Neuronal stem cell (in vitro differentiated cells): ENCODE measurements around the gene RPL35A.
"Not testable (repeated sequence)": the region's sequence is repeated elsewhere in the genome, so short reads cannot be mapped to it uniquely, and the experiment has no call there.

Source experiments
- DNase-seq: peaks from one replicate; pipeline ENCODE4 v3.0.0-alpha.2; 2013; ENCODE audit warnings: low spot score
- H2AFZ ChIP-seq: one replicate; pipeline ENCODE4 v1.6.1; 2013; ENCODE audit warnings: mild to moderate bottlenecking, low read length, inconsistent platforms
- H2AK5ac ChIP-seq: 2 replicates; pipeline ENCODE4 v1.6.1; 2013; ENCODE audit warnings: low read depth, mild to moderate bottlenecking, inconsistent platforms, low read length, moderate library complexity, mixed read lengths
- H2BK120ac ChIP-seq: 2 replicates; pipeline ENCODE4 v1.6.1; 2013; ENCODE audit warnings: low read depth, mild to moderate bottlenecking, inconsistent platforms, low read length, moderate library complexity, mixed read lengths
- H2BK12ac ChIP-seq: one replicate; pipeline ENCODE4 v1.6.1; 2013; ENCODE audit warnings: low read length, inconsistent platforms
- H2BK15ac ChIP-seq: 2 replicates; pipeline ENCODE4 v1.6.1; 2013; ENCODE audit warnings: mild to moderate bottlenecking, low read length, inconsistent platforms, mixed read lengths
- H2BK5ac ChIP-seq: one replicate; pipeline ENCODE4 v1.6.1; 2013; ENCODE audit warnings: inconsistent platforms, mild to moderate bottlenecking, low read length, moderate library complexity
- H3K14ac ChIP-seq: one replicate; pipeline ENCODE4 v1.6.1; 2013; ENCODE audit warnings: low read length, inconsistent platforms
- H3K18ac ChIP-seq: 2 replicates; pipeline ENCODE4 v1.6.1; 2013; ENCODE audit warnings: low read length, inconsistent platforms
- H3K23ac ChIP-seq: 2 replicates; pipeline ENCODE4 v1.6.1; 2013; ENCODE audit warnings: low read depth, mild to moderate bottlenecking, mixed read lengths, low read length, inconsistent platforms; ENCODE audit not compliant: poor library complexity
- H3K27ac ChIP-seq: replicated peaks from 3 replicates; pipeline ENCODE4 v1.5.1; 2013; ENCODE audit warnings: low read length, inconsistent platforms
- H3K27me3 ChIP-seq, 3 experiments: 2 replicates each; pipeline ENCODE4 v1.6.1; 2013; ENCODE audit warnings: low read length in 3 of 3, mild to moderate bottlenecking in 2 of 3, inconsistent platforms in 1 of 3, low read depth in 1 of 3, mixed read lengths in 1 of 3, moderate library complexity in 1 of 3; ENCODE audit not compliant: control insufficient read depth in 3 of 3, insufficient read depth in 3 of 3
- H3K36me3 ChIP-seq, 2 donors: replicated peaks in 1 of 2; 2 replicates each; pipeline ENCODE4 v1.6.1; 2013; ENCODE audit warnings: low read length in 2 of 2; ENCODE audit not compliant: control insufficient read depth in 2 of 2, insufficient read depth in 2 of 2
- H3K4ac ChIP-seq: 2 replicates; pipeline ENCODE4 v1.6.1; 2013; ENCODE audit warnings: inconsistent platforms, mild to moderate bottlenecking, low read length, moderate library complexity
- H3K4me1 ChIP-seq, 2 donors: 1 replicate in 1 of 2; 2 replicates in 1 of 2; pipeline ENCODE4 v1.6.1; 2013; ENCODE audit warnings: low read length in 2 of 2, low read depth in 1 of 2; ENCODE audit not compliant: control insufficient read depth in 2 of 2, insufficient read depth in 1 of 2
- H3K4me2 ChIP-seq: one replicate; pipeline ENCODE4 v1.6.1; 2013; ENCODE audit warnings: mild to moderate bottlenecking, low read length, inconsistent platforms; ENCODE audit not compliant: insufficient read depth, poor library complexity, severe bottlenecking
- H3K4me3 ChIP-seq, 2 donors: 2 replicates each; pipeline ENCODE4 v1.5.1; 2013; ENCODE audit warnings: low read length in 2 of 2, mild to moderate bottlenecking in 2 of 2, inconsistent platforms in 1 of 2, moderate library complexity in 1 of 2
- H3K79me1 ChIP-seq: one replicate; pipeline ENCODE4 v1.6.1; 2013; ENCODE audit warnings: low read depth, mild to moderate bottlenecking, inconsistent platforms, low read length, moderate library complexity
- H3K9ac ChIP-seq: one replicate; pipeline ENCODE4 v1.6.1; 2013; ENCODE audit warnings: mild to moderate bottlenecking, low read depth, low read length, inconsistent platforms; ENCODE audit not compliant: poor library complexity
- H3K9me3 ChIP-seq, 2 donors: replicated peaks in 1 of 2; 2 replicates each; pipeline versions ENCODE3 to v1.6.1; 2013; ENCODE audit warnings: low read length in 2 of 2, mild to moderate bottlenecking in 2 of 2, inconsistent platforms in 1 of 2, low read depth in 1 of 2, mixed read lengths in 1 of 2, moderate library complexity in 1 of 2; ENCODE audit not compliant: control insufficient read depth in 2 of 2, insufficient read depth in 1 of 2
- H4K8ac ChIP-seq: one replicate; pipeline ENCODE4 v1.6.1; 2013; ENCODE audit warnings: low read depth, mild to moderate bottlenecking, inconsistent platforms, low read length, moderate library complexity
- H4K91ac ChIP-seq: one replicate; pipeline ENCODE4 v1.6.1; 2013; ENCODE audit warnings: low read length, low read depth, mild to moderate bottlenecking, inconsistent platforms; ENCODE audit not compliant: poor library complexity
- WGBS, 2 donors: extraction: QIAGEN DNeasy Blood & Tissue Kit; methylation state at CpG; one replicate each; pipeline ENCODE4 v1.1.7; 2013; ENCODE audit warnings: missing lambda C conversion rate in 2 of 2, mixed read lengths in 1 of 2; ENCODE audit not compliant: insufficient read length in 2 of 2, insufficient replicate concordance in 1 of 2; ENCODE audit errors: extremely low coverage in 2 of 2; 5-methylcytosine and 5-hydroxymethylcytosine counted together

The RPL35A gene

DNA sequence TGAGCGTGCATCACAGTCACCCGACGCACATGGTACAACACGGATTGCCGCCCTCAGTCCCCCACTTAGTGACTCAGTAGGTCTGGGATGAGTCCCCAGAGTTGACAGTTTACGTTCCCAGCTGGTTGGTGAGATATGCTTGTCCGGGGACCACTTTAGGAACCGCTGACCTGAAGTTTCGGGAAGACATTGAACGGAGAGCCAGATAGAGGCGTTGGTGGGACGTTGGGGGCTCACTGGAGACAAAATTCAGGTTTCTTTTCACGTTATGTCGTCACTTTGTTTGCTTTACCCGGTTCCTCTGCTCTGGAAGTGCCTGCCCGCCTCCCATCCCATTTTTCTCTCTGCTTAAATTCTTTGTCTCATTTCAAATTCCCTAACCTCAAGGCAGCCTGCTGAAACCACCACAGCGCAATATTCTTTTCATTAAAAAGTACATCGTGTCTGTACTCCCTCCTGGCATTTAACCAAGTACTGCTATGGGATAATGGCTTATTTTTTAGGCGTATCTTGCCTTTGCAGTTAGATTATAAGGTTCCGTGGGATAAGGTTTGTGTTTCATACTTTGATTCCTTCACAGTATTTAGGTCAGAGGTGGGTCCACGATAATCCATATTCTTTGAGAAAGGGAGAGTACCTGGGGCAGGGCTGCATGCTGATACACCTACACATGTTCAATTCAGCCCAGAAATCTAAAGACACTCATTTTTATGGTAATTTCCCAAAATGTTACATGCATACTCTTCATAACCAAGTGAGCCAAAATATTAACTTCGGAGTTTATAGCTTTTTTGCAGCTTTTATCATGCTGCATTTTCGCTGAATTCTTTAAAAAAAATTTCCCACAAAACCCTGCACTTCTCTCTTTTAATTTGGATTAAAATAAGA, 10.9 kb downstream of the RPL35A start:
- H2BK12ac ChIP-seq = no peak overlapping the region
- peak overlapping the region; percentile 52 for H3K18ac ChIP-seq
- DNase-seq = no peak
- H4K91ac ChIP-seq = no peak overlapping the region
- no peak overlapping the region for H4K8ac ChIP-seq
- no peak overlapping the region for H3K4ac ChIP-seq
- peak overlapping the region; percentile 87 for H3K9ac ChIP-seq
- peak overlapping the region; percentile 93 for H2AFZ ChIP-seq
- H3K27ac ChIP-seq = no peak overlapping the region
- H2AK5ac ChIP-seq = no peak overlapping the region
- no peak overlapping the region for H3K23ac ChIP-seq
- H3K4me2 ChIP-seq = peak overlapping the region; percentile 90
- peaks cover 3 to 7% of the 10 kb centered on the region in 2 donors for H3K4me1 ChIP-seq
- H3K79me1 ChIP-seq = no peaks in the 10 kb centered on the region
- WGBS, 2 donors = no CpG with 5 or more reads among the region's 23 CpGs
- no peaks in the 10 kb centered on the region for H3K27me3 ChIP-seq
- H3K4me3 ChIP-seq = peak overlapping the region; percentile 73 to 95
- no peak overlapping the region for H2BK120ac ChIP-seq
- no peak overlapping the region for H2BK15ac ChIP-seq
- H3K36me3 ChIP-seq = peaks cover 8 to 13% of the 10 kb centered on the region in 2 donors
- H3K14ac ChIP-seq = no peak overlapping the region
- peaks cover 0 to 1% of the 10 kb centered on the region in 2 donors for H3K9me3 ChIP-seq
- no peak overlapping the region for H2BK5ac ChIP-seq

DNA sequence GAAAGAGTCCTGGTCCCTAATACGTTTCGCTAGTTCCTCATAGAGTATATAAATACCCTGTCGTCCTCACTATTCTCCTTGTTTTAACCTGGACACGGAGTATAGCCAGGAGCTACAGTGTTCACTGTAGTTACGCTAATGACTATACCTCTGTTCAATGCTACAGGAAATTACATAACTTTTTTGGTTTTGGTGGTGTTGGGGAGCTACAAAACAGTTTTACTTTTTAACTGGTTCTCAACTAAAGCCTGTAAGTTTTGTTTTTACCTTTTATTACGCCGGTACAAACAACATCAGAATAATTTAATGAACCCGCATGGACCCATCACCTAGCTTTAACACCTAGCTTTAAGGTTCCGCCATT, 11.6 kb downstream of the RPL35A start:
- Histone ChIP-seq H3K14ac (no peak overlapping the region), H3K4me1 (peaks cover 3 to 7% of the 10 kb centered on the region in 2 donors), H3K4me3 (no peak overlapping the region), H3K79me1 (no peaks in the 10 kb centered on the region), H3K4me2 (no peak overlapping the region), H4K8ac (no peak overlapping the region), H3K27me3 (no peaks in the 10 kb centered on the region), H2BK120ac (no peak overlapping the region), H2BK15ac (no peak overlapping the region), H3K9me3 (peaks cover 1% of the 10 kb centered on the region in 2 donors), H3K27ac (no peak overlapping the region), H3K36me3 (peaks cover 3 to 6% of the 10 kb centered on the region in 2 donors), H4K91ac (no peak overlapping the region), H2BK5ac (no peak overlapping the region), H3K18ac (no peak overlapping the region), H3K23ac (no peak overlapping the region), H2BK12ac (no peak overlapping the region), H3K9ac (no peak overlapping the region), H3K4ac (no peak overlapping the region), H2AK5ac (no peak overlapping the region), H2AFZ (no peak overlapping the region)
- WGBS, 2 donors = no CpG with 5 or more reads among the region's 9 CpGs
- no peak for DNase-seq

DNA sequence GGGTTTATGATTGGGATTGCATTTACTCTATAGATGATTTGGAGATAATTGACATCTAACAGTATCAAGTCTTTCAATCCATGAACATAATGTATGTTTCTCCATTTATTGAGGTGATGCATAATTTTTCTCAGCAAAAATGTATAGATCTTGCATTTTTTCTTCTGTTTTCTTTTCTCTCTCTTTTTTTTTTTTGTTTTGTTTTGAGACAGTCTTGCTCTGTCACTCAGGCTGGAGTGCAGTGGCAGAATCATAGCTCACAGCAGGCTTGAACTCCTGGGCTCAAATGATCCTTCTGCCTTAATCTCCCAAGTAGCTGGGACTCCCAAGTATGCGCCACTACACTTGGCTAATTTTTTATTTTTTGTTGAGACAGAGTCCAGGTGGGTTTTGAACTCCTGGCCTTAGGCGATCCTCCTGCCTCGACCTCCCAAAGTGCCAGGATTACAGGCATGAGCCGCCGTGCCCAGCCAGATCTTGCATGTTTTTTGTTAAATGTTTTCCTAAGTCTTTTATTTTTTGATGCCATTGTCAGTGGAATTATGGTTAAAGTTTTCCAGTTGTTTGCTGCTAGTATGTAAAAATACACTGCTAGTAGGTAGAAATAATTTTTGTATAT, 13.1 kb downstream of the RPL35A start:
- Histone ChIP-seq H2AK5ac (no peak overlapping the region), H2BK12ac (no peak overlapping the region), H4K91ac (no peak overlapping the region), H3K36me3 (no peaks in the 10 kb centered on the region), H3K27ac (no peak overlapping the region), H3K4me3 (no peak overlapping the region), H3K4me2 (no peak overlapping the region), H4K8ac (no peak overlapping the region), H2AFZ (no peak overlapping the region), H3K23ac (no peak overlapping the region), H3K27me3 (no peaks in the 10 kb centered on the region), H3K79me1 (no peaks in the 10 kb centered on the region), H2BK15ac (no peak overlapping the region), H2BK5ac (no peak overlapping the region), H3K4me1 (peaks cover 3 to 7% of the 10 kb centered on the region in 2 donors), H3K4ac (no peak overlapping the region), H3K14ac (no peak overlapping the region), H3K18ac (no peak overlapping the region), H2BK120ac (no peak overlapping the region), H3K9me3 (peaks cover 4 to 7% of the 10 kb centered on the region in 2 donors), H3K9ac (no peak overlapping the region)
- no CpG with 5 or more reads among the region's 5 CpGs for WGBS, 2 donors
- DNase-seq = no peak

DNA sequence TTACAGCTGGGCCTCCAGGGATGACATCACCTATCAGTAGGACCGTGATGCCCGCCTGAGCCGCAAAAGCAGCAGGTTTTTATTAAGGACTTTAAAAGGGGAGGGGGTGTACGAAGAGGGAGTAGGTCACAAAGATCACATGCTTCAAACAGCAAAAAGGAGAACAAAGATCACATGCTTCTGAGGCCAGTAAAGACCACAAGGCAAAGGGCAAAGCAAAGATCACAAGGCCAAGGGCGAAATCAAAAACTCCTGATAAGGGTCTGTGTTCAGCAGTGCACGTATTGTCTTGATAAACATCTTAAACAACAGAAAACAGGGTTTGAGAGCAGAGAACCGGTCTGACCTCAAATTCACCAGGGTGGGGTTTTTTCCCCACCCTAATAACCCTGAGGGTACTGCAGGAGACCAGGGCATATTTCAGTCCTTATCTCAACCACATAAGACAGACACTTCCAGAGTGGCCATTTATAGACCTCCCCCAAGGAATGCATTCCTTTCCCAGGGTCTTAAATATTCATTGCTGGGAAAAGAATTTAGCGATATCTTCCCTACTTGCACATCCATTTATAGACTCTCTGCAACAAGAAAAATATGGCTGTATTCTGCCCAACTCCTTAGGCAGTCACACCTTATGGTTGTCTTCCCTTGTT, 17.5 kb downstream of the RPL35A start:
- H2AK5ac ChIP-seq, H3K4me1 ChIP-seq, H2BK15ac ChIP-seq, H2AFZ ChIP-seq, H3K9me3 ChIP-seq, H3K4ac ChIP-seq, H3K14ac ChIP-seq, H3K18ac ChIP-seq, H3K27me3 ChIP-seq, DNase-seq, H4K8ac ChIP-seq, H3K4me2 ChIP-seq, H2BK5ac ChIP-seq, H3K4me3 ChIP-seq, H3K23ac ChIP-seq, H3K79me1 ChIP-seq, H4K91ac ChIP-seq, H3K9ac ChIP-seq, H3K36me3 ChIP-seq, H2BK12ac ChIP-seq, H2BK120ac ChIP-seq, H3K27ac ChIP-seq: not testable (repeated sequence)
- no CpG with 5 or more reads among the region's 8 CpGs for WGBS, 2 donors
